Left lung (tissue), 10 donors: Measurements from ENCODE around the gene ZNF281. TPM values are rescaled to one million over a fixed set of nuclear protein-coding genes. Genes with fewer than 3 reads are reported as not detected.

Experiments used
- ATAC-seq: fragments of 200-7000 bp; cut with Tn5 transposase; one replicate; pipeline ENCODE4 v1.9.1; 2020; ENCODE audit warnings: moderate library complexity
- DNase-seq, 4 donors: peaks; one replicate each; pipeline ENCODE4 v3.0.0-alpha.2; 2013 to 2020
- H3K27ac ChIP-seq, 2 donors: fragments of 200-600 bp; sonication (generic) in 1 of 2; one replicate each; pipeline versions ENCODE4 v1.5.0 to v1.8.0; 2020 to 2021
- H3K27me3 ChIP-seq, 2 donors: fragments of 200-600 bp; sonication (generic) in 1 of 2; one replicate each; pipeline versions ENCODE4 v1.5.0 to v1.8.0; 2020 to 2021
- H3K36me3 ChIP-seq, 2 donors: fragments of 200-600 bp; sonication (generic) in 1 of 2; one replicate each; pipeline versions ENCODE4 v1.5.0 to v1.8.0; 2020 to 2021
- H3K4me1 ChIP-seq, 2 donors: fragments of 200-600 bp; one replicate each; pipeline ENCODE4 v1.8.0; 2021
- H3K4me3 ChIP-seq, 2 donors: fragments of 200-600 bp; sonication (generic) in 1 of 2; one replicate each; pipeline versions ENCODE4 v1.5.0 to v1.8.0; 2020 to 2021; ENCODE audit warnings: mild to moderate bottlenecking in 1 of 2
- H3K9me3 ChIP-seq, 2 donors: fragments of 200-600 bp; sonication (generic) in 1 of 2; one replicate each; pipeline versions ENCODE4 v1.5.0 to v1.8.0; 2020 to 2021
- intact Hi-C, 2 donors: fragments of 100-400 bp; cut with DNase I; formaldehyde crosslinking; loops; one replicate each; pipeline versions ENCODE4 v1.11.2 to v1.14.2; 2022
- polyA plus RNA-seq, 6 donors: library from polyadenylated mRNA; unstranded; fragments of 120-200 nt; gene quantifications; one replicate each; pipeline ENCODE4 v1.2.1, GENCODE V29; 2013; ENCODE audit not compliant: insufficient read length in 6 of 6
- total RNA-seq, 2 donors: library from RNA; stranded (reverse); fragmentation: NEBNext Ultra II Directional; extraction: Animal tissue kit (Norgen Biotek cat#: 25700); gene quantifications; one replicate each; pipeline ENCODE4 v1.2.1, GENCODE V29; 2021
- TF ChIP-seq, protein P1 (sequence below), 2 donors: fragments of 200-600 bp; sonication (generic) in 1 of 2; IDR thresholded peaks; one replicate each; pipeline versions ENCODE4 v1.5.0 to v1.8.0; 2021; ENCODE audit warnings: antibody characterized with exemption in 2 of 2
- donor health status: DM: no; HTN: yes; CAD: no.
- donor health status: DM: no; HTN: no; CAD: no.

Gene ZNF281
- total and polyA plus RNA-seq, 8 donors = 18.1 to 28.9 (median 26.3) TPM

DNA sequence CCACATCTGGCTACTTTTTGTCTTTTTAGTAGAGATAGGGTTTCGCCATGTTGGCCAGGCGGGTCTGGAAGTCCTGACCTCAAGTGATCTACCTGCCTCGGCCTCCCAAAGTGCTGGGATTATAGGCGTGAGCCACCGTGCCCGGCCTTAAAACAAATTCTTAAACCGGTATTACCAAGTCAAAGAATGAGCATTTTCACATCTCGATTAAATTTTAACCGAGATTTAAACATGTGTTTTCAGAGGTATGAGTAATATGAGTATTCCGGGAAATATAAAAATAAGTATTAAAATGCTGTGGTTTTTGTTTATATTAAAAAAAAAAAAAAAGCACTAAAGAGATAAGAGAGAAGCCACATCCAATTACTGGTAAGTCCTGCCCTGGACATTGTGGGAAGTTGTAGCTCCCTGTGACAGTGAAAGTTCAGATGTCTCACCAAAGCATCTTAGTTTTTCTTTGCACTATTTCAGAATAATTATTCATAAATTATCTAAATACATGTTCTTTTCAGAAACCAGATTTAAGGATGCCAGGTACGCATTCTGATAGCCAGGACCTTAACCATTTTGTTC lies 24.9 kb downstream of the ZNF281 start:
- intact Hi-C loops = no loop called here
- TF ChIP-seq, protein P1, sequence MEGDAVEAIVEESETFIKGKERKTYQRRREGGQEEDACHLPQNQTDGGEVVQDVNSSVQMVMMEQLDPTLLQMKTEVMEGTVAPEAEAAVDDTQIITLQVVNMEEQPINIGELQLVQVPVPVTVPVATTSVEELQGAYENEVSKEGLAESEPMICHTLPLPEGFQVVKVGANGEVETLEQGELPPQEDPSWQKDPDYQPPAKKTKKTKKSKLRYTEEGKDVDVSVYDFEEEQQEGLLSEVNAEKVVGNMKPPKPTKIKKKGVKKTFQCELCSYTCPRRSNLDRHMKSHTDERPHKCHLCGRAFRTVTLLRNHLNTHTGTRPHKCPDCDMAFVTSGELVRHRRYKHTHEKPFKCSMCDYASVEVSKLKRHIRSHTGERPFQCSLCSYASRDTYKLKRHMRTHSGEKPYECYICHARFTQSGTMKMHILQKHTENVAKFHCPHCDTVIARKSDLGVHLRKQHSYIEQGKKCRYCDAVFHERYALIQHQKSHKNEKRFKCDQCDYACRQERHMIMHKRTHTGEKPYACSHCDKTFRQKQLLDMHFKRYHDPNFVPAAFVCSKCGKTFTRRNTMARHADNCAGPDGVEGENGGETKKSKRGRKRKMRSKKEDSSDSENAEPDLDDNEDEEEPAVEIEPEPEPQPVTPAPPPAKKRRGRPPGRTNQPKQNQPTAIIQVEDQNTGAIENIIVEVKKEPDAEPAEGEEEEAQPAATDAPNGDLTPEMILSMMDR (IDR thresholded peaks at IDR 0.05) = no peak
- H3K4me1 ChIP-seq = no peaks in the 10 kb centered on the region

DNA sequence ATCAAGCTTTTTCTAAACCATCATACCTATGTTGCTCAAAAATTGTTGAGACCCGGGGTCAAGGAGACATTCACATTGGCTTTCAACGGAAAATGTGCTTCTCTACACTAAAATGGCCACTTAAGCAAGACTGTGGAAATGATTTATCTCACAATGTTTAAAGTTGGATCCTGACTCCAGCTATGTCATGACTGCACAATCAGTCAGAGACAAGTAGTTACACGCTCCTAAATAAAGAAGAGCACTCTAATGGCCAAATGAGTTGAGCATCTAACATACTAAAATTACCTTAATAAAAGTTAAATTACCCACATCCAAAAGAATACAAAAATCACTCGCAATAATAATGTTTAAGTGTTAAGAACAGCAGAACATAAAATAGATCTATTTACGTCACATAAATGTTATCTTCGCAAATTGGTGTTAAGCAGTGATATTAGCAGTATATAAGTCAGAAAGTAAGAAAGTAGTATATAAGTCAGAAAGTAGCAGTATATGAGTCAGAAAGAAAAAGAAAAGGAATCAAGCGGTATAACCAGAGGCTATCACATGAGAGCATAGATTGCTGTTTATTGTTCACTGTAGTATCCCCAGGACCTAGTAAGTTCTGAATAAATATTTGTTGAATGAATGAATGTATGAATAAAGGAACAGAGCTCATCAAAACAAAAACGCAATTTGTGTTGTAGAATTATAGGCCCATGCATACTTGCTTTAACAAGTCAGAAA lies 28.4 kb downstream of the ZNF281 start:
- ATAC-seq (no peak), DNase-seq (no peak)
- Histone ChIP-seq H3K9me3 (no peaks in the 10 kb centered on the region), H3K4me3 (no peak overlapping the region), H3K36me3 (no peaks in the 10 kb centered on the region), H3K27me3 (no peaks in the 10 kb centered on the region), H3K27ac (no peak overlapping the region), H3K4me1 (peaks cover 0 to 3% of the 10 kb centered on the region in 2 donors)
- intact Hi-C loops = no loop called here
- TF ChIP-seq, protein P1 (IDR thresholded peaks at IDR 0.05) = no peak

More for the DNA sequence above, 24.9 kb downstream of the ZNF281 start:
- H3K27me3 ChIP-seq = no peaks in the 10 kb centered on the region
- no peaks in the 10 kb centered on the region for H3K9me3 ChIP-seq
- no peak overlapping the region for H3K27ac ChIP-seq
- ATAC-seq = no peak
- H3K36me3 ChIP-seq = no peaks in the 10 kb centered on the region
- DNase-seq = no peak
- H3K4me3 ChIP-seq = no peak overlapping the region

DNA sequence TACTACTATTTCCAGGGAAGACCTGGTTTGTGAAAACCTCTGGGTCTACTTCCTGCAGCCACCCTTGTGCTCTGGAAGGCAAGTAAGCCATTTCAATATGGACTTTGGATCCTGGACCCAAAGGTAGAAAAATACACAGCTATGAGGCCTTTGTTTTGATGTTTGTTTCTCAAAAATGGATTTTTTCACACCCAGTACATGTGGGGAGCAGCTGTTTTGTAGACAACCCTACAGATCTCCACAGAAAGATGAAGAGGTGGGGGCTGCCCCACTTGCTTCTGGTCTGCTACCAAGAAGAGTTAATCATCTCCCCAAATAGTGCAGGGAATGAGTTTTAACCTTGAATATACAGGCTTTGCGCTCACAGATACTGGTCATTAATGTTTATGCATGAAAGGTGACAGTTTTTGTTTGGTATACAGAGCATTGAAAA lies 29.2 kb downstream of the ZNF281 start:
- intact Hi-C loops = no loop called here
- Histone ChIP-seq H3K4me1 (peaks cover 0 to 3% of the 10 kb centered on the region in 2 donors), H3K27ac (no peak overlapping the region), H3K27me3 (no peaks in the 10 kb centered on the region), H3K4me3 (no peak overlapping the region), H3K36me3 (no peaks in the 10 kb centered on the region), H3K9me3 (no peaks in the 10 kb centered on the region)
- DNase-seq = no peak
- TF ChIP-seq, protein P1 (IDR thresholded peaks at IDR 0.05) = no peak
- no peak for ATAC-seq

DNA sequence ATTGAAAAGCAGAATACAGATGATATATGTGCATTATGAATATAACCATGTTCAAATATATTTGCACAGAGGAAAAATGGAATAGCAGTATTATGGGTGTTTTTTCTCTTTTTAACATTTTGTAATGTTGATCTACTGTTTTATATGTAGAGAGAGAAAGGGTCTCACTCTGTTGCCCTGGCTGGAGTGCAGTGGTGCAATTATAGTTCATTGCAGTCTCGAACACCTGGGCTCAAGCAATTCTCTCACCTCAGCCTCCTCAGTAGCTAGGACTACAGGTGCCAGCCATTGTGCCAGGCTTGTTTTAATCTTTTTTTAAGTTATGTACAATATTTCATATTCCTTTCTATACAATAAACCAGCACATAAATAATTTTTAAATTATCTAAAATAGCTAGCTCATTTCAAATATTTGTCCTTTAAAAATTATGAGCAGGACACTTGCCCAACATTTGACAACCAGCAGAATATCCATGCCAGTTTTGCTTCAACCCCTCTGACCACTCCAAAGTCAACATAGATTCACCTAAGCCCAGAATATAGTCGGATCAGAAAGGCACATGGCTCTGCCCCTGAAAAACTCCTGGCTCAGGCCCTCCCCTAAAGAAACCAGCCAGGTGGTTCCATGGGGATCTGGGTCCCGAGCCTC lies 29.8 kb downstream of the ZNF281 start:
- intact Hi-C loops = no loop called here
- Histone ChIP-seq H3K4me1 (peaks cover 0 to 3% of the 10 kb centered on the region in 2 donors), H3K4me3 (no peak overlapping the region), H3K27ac (no peak overlapping the region), H3K9me3 (no peaks in the 10 kb centered on the region), H3K36me3 (no peaks in the 10 kb centered on the region), H3K27me3 (no peaks in the 10 kb centered on the region)
- no peak for ATAC-seq
- DNase-seq = no peak
- TF ChIP-seq, protein P1 (IDR thresholded peaks at IDR 0.05) = no peak

DNA sequence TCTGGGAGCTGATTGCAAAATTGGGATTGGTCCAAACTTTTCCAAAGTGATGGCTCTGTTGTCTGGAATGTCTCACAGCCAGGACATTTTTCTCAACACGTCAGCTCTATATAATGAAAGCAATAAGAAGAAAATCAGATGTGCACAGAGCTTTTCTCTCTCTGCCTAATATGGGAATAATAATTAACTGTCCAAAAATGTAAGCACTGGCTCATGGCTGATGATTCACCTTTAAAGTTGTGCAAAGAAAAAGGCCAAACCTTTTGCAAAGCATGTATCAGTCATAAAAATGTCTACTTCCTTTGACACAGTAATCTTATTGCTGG lies 30.4 kb downstream of the ZNF281 start:
- no peak for ATAC-seq

More for the DNA sequence above, 30.4 kb downstream of the ZNF281 start:
- Histone ChIP-seq H3K36me3 (no peaks in the 10 kb centered on the region), H3K4me3 (no peak overlapping the region), H3K4me1 (peaks cover 0 to 6% of the 10 kb centered on the region in 2 donors), H3K27ac (no peak overlapping the region), H3K9me3 (no peaks in the 10 kb centered on the region), H3K27me3 (no peaks in the 10 kb centered on the region)
- peak in 2 of 4 donors; percentile 55 to 56 for DNase-seq
- TF ChIP-seq, protein P1 (IDR thresholded peaks at IDR 0.05) = no peak
- intact Hi-C loops = no loop called here
